Stimulated activated CD8-positive, alpha-beta memory T cell treated with anti-CD3 and anti-CD28 coated beads, Interleukin-2, amount 100 ng/mL, for 1 hour (primary cell): ENCODE results near the gene WDR81.
"Not testable (repeated sequence)": the region's sequence is repeated elsewhere in the genome, so short reads cannot be mapped to it uniquely, and the experiment has no call there.

ENCODE experiments used
- DNase-seq, 2 donors: peaks; one replicate each; pipeline ENCODE4 v3.0.0-alpha.2; 2020; ENCODE audit warnings: low read depth in 2 of 2

The WDR81 gene

GRCh38 chr17:1713160-1713877 is 11.2 kb upstream of the WDR81 start:
- no peak for DNase-seq

DNA sequence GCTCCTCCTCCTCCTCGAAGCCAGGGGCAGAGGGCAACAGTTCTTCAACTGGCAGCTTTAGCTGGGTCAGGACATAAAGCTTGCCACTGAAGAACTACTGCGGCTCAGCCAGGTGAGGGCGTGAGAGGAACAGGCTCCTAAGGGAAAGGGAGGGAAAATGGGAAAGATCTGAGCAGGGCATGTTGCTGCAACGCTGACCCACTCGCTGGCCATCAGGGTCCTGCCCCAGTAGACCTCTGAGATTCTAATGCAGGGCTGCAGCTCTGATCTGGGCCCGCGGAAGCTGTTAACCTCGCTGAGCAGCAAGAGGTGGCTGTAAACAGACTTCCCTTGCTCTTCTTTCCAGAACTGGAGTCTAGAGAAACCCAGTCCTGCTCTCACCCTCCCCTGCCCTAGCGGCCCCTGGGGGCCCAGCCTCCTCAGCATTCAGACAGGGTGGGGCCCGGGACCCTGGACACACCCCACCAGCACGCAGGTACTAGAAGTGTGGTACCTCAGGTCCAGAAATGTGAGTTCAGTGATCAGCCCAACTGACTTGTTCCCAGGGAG is 10.6 kb upstream of the WDR81 start:
- DNase-seq: no peak

DNA sequence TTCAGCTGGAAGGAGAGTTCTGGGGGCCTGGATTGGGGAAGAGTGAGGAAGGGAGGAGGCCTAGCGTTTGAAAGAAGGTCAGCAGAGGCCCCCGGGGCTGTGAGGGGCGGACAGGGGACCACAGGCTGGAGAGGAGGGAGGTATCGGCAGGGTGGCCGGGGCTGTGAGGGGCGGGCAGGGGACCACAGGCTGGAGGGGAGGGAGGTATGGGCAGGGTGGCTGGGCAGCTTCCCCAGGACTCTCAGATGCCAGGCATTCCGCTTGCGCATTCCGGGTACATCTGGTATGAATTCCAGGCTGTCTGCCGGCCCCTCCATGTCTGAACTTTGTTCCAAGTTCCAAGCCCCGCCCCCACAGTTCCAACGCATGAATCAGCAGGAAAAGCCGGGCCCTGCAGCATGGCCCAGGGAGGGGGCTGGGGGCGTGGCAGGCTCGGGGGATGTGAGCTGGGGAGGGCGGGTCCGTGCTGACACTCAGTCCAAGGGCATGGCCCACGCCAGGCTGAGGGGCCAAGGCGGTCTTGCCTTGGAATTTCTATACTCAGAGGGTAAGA is 10.0 kb upstream of the WDR81 start:
- no peak for DNase-seq

- DNase-seq: no peak
Measured at GRCh38 chr17:1714980-1715802, 9.3 kb upstream of the WDR81 start.

DNA sequence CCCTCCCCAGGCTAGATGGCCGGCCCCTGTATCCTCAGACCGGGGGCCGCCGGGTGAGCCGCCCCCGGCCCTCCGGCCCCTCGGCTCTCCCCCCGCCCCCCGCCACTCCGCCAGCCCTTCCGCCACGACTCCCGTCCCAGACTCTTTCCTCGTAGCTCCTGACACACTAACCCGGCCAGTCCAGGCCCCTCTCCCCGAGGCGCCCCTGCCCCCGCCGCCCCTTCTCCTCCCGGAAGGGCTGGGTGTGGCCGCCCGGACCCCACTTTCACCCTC is 8.8 kb upstream of the WDR81 start:
- no peak for DNase-seq

DNA sequence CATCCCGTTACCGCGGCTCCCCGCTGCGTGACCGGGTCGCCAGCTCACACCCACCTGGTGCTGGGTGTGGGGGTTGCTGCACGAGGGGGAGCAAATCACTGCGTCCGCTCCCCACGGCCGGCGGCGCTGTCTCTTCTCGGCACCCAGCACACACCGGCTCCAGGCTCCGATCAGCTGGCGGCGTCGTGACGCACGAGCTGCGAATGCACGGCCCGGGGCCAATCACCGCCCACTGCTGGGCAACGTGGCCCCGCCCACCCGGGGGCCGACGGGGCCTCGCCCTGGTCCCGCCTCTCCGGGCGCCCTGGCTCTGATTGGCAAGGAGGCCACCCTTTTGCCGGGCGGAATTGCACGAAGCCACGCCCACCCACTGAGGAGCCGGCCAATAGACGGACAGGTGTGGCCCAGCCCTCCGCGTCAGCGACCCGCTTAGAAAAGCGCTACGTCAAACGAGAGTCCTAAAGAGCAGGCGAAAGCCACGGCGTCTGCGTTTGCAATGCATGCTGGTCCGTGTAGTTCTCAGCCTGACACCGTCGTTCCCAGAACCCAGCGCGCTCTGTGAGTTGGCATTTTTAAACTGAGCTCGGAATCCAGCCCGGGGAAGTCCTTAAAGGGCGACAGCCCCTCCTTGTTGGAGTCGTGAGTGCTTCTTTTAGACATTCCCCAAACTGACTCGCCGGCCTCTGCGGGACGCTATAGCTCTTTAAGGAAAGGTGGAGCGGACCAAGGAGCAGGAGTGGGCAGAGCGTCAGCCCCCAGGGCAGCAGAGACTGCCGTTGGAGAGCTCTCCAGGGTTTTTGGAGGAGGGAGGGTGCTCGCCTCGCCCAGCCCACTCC is 8.2 kb upstream of the WDR81 start:
- peak; percentile 99 to 100 for DNase-seq

DNA sequence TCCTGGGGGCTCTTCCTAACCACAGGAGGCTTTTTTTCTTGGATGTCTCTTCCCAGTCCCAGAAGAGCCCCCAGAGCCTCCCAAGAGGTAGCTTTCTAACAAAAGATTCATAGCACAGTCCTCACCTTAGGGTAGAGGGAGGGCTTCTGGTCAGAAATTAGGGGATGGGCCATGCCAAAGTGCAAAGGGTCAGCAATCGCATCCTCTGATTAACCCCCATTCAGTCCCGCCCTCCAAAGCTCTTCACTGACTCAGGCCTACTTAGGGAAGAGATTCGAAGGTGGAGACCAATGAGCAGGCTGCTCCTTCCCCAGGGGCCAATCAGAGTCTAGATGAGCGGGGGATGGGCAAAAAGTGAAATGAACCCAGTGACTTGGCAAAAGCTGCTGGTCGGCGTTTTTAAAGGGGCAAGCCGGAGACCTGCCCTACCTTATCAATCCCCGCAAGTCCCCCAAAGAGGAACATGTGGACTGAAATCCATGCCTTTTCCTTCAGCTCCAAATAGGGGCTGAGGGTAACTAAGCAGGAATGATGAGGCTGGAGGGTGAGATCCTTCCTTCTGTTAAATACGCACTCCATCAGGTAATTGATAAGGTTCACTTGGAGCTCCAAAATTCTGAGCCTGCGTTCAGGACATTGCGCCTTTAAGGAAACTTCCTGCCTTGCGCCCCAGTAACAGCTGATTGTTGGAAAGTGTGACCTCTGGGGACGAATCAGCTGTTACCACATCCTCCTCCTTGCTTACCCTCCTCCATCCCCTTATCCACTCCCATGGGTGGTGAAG is 7.4 kb upstream of the WDR81 start:
- DNase-seq: peak; percentile 62 to 64

GRCh38 chr17:1718362-1719165 is 5.9 kb upstream of the WDR81 start:
- DNase-seq: no peak

- peak; percentile 42 to 45 for DNase-seq
Measured at GRCh38 chr17:1720856-1721386, 3.6 kb upstream of the WDR81 start.

GRCh38 chr17:1722022-1722421 is 2.5 kb upstream of the WDR81 start:
- DNase-seq: not testable (repeated sequence)

- no peak for DNase-seq
Measured at GRCh38 chr17:1724869-1725641, 551 bp downstream of the WDR81 start.

DNA sequence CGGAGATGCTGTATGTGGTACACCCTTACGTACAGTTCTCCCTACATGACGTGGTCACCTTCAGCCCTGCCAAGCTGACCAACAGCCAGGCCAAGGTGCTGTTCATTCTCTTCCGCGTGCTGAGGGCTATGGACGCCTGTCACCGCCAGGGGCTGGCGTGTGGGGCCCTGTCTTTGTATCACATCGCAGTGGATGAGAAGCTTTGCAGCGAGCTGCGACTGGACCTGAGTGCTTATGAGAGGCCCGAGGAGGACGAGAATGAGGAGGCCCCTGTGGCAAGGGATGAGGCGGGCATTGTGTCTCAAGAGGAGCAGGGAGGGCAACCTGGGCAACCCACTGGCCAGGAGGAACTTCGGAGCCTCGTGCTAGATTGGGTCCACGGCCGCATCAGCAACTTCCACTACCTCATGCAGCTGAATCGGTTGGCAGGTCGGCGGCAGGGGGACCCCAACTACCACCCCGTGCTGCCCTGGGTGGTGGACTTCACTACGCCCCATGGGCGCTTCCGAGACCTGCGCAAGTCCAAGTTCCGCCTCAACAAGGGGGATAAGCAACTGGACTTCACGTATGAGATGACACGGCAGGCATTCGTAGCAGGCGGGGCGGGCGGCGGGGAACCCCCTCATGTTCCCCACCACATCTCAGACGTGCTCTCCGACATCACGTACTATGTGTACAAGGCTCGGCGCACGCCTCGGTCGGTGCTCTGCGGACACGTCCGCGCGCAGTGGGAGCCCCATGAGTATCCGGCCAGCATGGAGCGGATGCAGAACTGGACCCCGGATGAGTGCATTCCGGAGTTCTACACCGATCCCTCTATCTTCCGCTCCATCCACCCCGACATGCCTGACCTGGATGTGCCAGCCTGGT is 1.4 kb downstream of the WDR81 start:
- DNase-seq: no peak

DNA sequence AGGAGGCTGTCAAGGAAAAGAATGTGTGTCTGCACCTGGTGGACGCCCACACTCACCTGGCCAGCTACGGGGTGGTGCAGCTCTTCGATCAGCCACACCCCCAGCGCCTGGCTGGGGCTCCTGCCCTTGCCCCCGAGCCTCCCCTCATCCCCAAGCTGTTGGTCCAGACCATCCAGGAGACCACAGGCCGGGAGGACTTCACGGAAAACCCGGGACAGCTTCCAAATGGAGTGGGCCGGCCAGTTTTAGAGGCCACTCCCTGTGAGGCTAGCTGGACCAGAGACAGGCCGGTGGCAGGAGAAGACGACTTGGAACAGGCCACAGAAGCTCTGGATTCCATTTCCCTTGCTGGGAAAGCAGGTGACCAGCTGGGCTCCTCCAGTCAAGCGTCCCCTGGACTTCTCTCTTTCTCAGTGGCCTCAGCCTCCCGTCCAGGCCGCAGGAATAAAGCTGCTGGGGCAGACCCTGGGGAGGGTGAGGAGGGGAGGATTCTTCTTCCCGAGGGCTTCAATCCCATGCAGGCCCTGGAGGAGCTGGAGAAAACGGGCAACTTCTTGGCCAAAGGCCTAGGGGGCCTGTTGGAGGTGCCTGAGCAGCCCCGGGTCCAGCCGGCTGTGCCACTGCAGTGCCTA is 2.2 kb downstream of the WDR81 start:
- no peak for DNase-seq

DNA sequence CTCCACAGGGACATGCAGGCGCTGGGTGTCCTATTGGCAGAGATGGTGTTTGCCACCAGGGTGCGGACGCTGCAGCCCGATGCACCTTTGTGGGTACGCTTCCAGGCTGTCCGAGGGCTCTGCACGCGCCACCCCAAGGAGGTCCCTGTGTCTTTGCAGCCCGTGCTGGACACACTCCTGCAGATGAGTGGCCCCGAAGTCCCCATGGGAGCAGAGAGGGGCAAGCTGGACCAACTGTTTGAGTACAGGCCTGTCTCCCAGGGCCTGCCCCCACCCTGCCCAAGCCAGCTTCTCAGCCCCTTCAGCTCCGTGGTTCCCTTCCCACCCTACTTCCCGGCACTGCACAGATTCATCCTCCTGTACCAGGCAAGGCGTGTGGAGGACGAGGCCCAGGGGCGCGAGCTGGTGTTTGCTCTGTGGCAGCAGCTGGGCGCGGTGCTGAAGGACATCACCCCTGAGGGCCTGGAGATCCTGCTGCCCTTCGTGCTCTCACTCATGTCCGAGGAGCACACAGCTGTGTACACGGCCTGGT is 2.8 kb downstream of the WDR81 start:
- DNase-seq: no peak

DNA sequence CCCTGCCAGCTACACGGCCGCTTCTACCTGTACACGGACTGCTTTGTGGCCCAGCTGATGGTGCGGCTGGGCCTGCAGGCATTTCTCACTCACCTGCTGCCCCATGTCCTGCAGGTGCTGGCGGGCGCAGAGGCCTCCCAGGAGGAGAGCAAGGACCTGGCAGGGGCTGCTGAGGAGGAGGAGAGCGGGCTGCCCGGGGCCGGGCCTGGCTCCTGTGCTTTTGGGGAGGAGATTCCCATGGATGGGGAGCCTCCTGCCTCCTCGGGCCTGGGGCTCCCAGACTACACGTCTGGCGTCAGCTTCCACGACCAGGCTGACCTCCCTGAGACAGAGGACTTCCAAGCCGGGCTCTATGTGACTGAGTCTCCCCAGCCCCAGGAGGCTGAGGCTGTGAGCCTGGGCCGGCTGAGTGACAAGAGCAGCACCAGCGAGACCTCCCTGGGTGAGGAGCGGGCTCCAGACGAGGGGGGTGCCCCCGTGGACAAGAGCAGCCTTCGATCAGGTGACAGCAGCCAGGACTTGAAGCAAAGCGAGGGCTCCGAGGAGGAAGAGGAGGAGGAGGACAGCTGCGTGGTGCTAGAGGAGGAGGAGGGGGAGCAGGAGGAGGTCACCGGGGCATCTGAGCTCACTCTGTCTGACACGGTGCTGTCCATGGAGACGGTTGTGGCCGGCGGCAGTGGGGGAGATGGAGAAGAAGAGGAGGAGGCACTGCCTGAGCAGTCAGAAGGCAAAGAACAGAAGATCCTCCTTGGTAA is 3.5 kb downstream of the WDR81 start:
- DNase-seq: no peak

GRCh38 chr17:1729966-1730325 is 5.4 kb downstream of the WDR81 start:
- DNase-seq: no peak
